SJSA1 (cell line): ENCODE results near the gene CRNKL1. TPM values are rescaled to one million over a fixed set of nuclear protein-coding genes. Genes with fewer than 3 reads are reported as not detected.
A peak's percentile ranks its signal among the peaks of the same experiment; 100 is the strongest.

Experiments used
- DNase-seq, 2 experiments: peaks; one replicate each; pipeline ENCODE4 v3.0.0-alpha.2; 2015 to 2020; ENCODE audit warnings: low spot score in 2 of 2, low read depth in 1 of 2
- H3K27ac ChIP-seq: fragments of 250-450 bp; sonication (Bioruptor Pico); 2 replicates; pipeline ENCODE4 v1.5.1; 2020; ENCODE audit warnings: mild to moderate bottlenecking, moderate library complexity
- H3K27me3 ChIP-seq: fragments of 250-450 bp; sonication (Bioruptor Pico); replicated peaks from 2 replicates; pipeline ENCODE4 v1.5.1; 2020; ENCODE audit warnings: mild to moderate bottlenecking, moderate library complexity
- H3K36me3 ChIP-seq: fragments of 250-450 bp; sonication (Bioruptor Pico); 2 replicates; pipeline ENCODE4 v1.5.1; 2020; ENCODE audit warnings: mild to moderate bottlenecking
- H3K4me1 ChIP-seq: fragments of 250-450 bp; sonication (Bioruptor Pico); replicated peaks from 2 replicates; pipeline ENCODE4 v1.6.1; 2021; ENCODE audit warnings: mild to moderate bottlenecking
- H3K4me3 ChIP-seq: fragments of 250-450 bp; sonication (Bioruptor Pico); 2 replicates; pipeline ENCODE4 v1.5.1; 2020; ENCODE audit warnings: mild to moderate bottlenecking
- H3K9me3 ChIP-seq: fragments of 250-450 bp; sonication (Bioruptor Pico); replicated peaks from 2 replicates; pipeline ENCODE4 v1.5.1; 2020; ENCODE audit warnings: mild to moderate bottlenecking
- total RNA-seq: library from RNA; depleted of rRNA; stranded (reverse); fragments of >200 nt; shearing (Covaris generic); gene quantifications from 2 replicates; pipeline ENCODE4 v1.2.3, GENCODE V29; 2014

CRNKL1 gene
- total RNA-seq, 1 experiment from 2014 or later: 30.4 TPM

- Histone ChIP-seq H3K36me3 (no peaks in the 10 kb centered on the region), H3K9me3 (no peaks in the 10 kb centered on the region), H3K4me3 (no peak overlapping the region), H3K27me3 (peaks cover 22% of the 10 kb centered on the region), H3K4me1 (no peaks in the 10 kb centered on the region), H3K27ac (no peak overlapping the region)
- DNase-seq: no peak
Measured at GRCh38 chr20:20078041-20078440, 25.8 kb upstream of the CRNKL1 start.

GRCh38 chr20:20076297-20077065 lies 24.2 kb upstream of the CRNKL1 start:
- no peak overlapping the region for H3K27ac ChIP-seq
- no peak for DNase-seq
- H3K4me3 ChIP-seq: no peak overlapping the region
- no peaks in the 10 kb centered on the region for H3K9me3 ChIP-seq
- H3K4me1 ChIP-seq: no peaks in the 10 kb centered on the region
- no peaks in the 10 kb centered on the region for H3K36me3 ChIP-seq
- peaks cover 23% of the 10 kb centered on the region for H3K27me3 ChIP-seq

GRCh38 chr20:20075032-20075431 lies 22.8 kb upstream of the CRNKL1 start:
- no peaks in the 10 kb centered on the region for H3K36me3 ChIP-seq
- peaks cover 20% of the 10 kb centered on the region for H3K27me3 ChIP-seq
- no peaks in the 10 kb centered on the region for H3K4me1 ChIP-seq
- H3K4me3 ChIP-seq: no peak overlapping the region
- no peak overlapping the region for H3K27ac ChIP-seq
- H3K9me3 ChIP-seq: no peaks in the 10 kb centered on the region
- no peak for DNase-seq

- H3K4me3 ChIP-seq: no peak overlapping the region
- H3K9me3 ChIP-seq: no peaks in the 10 kb centered on the region
- no peaks in the 10 kb centered on the region for H3K4me1 ChIP-seq
- peaks cover 13% of the 10 kb centered on the region for H3K27me3 ChIP-seq
- DNase-seq: no peak
- H3K27ac ChIP-seq: no peak overlapping the region
- H3K36me3 ChIP-seq: no peaks in the 10 kb centered on the region
Measured at GRCh38 chr20:20073801-20074371, 21.6 kb upstream of the CRNKL1 start.

- Histone ChIP-seq H3K27me3 (peaks cover 10% of the 10 kb centered on the region; the same call in 1 of the 2 replicates), H3K4me3 (no peak overlapping the region), H3K4me1 (no peaks in the 10 kb centered on the region), H3K27ac (no peak overlapping the region), H3K36me3 (no peaks in the 10 kb centered on the region), H3K9me3 (no peaks in the 10 kb centered on the region)
- DNase-seq: no peak
Measured at GRCh38 chr20:20070871-20071726, 18.8 kb upstream of the CRNKL1 start.

- Histone ChIP-seq H3K27me3 (peaks cover 26% of the 10 kb centered on the region), H3K4me1 (no peaks in the 10 kb centered on the region), H3K9me3 (no peaks in the 10 kb centered on the region), H3K4me3 (no peak overlapping the region), H3K36me3 (no peaks in the 10 kb centered on the region), H3K27ac (no peak overlapping the region)
- no peak for DNase-seq
Measured at GRCh38 chr20:20065361-20065760, 13.1 kb upstream of the CRNKL1 start.

- no peak for DNase-seq
- Histone ChIP-seq H3K27me3 (peaks cover 29% of the 10 kb centered on the region), H3K36me3 (no peaks in the 10 kb centered on the region), H3K27ac (no peak overlapping the region), H3K4me3 (no peak overlapping the region), H3K4me1 (no peaks in the 10 kb centered on the region), H3K9me3 (no peaks in the 10 kb centered on the region)
Measured at GRCh38 chr20:20063941-20064702, 11.9 kb upstream of the CRNKL1 start.

- H3K36me3 ChIP-seq: no peaks in the 10 kb centered on the region
- no peak overlapping the region for H3K4me3 ChIP-seq
- no peak for DNase-seq
- no peaks in the 10 kb centered on the region for H3K4me1 ChIP-seq
- peaks cover 29% of the 10 kb centered on the region for H3K27me3 ChIP-seq
- no peaks in the 10 kb centered on the region for H3K9me3 ChIP-seq
- H3K27ac ChIP-seq: no peak overlapping the region
Measured at GRCh38 chr20:20060234-20060998, 8.2 kb upstream of the CRNKL1 start.

- H3K36me3 ChIP-seq: peaks cover 38% of the 10 kb centered on the region
- no peaks in the 10 kb centered on the region for H3K9me3 ChIP-seq
- peak overlapping the region; percentile 47 for H3K27ac ChIP-seq
- DNase-seq: no peak
- H3K4me3 ChIP-seq: peak overlapping the region; percentile 75
- peaks cover 9% of the 10 kb centered on the region for H3K4me1 ChIP-seq
- no peaks in the 10 kb centered on the region for H3K27me3 ChIP-seq
Measured at GRCh38 chr20:20051767-20052073, 546 bp downstream of the CRNKL1 start.

- Histone ChIP-seq H3K9me3 (no peaks in the 10 kb centered on the region), H3K4me3 (no peak overlapping the region), H3K27ac (no peak overlapping the region), H3K4me1 (peaks cover 9% of the 10 kb centered on the region), H3K36me3 (peaks cover 95% of the 10 kb centered on the region), H3K27me3 (no peaks in the 10 kb centered on the region)
- DNase-seq: no peak
Measured at GRCh38 chr20:20039752-20040387, 12.4 kb downstream of the CRNKL1 start.

- H3K4me3 ChIP-seq: no peak overlapping the region
- peak overlapping the region; percentile 54 for H3K27ac ChIP-seq
- peaks cover 89% of the 10 kb centered on the region for H3K36me3 ChIP-seq
- H3K9me3 ChIP-seq: no peaks in the 10 kb centered on the region
- H3K27me3 ChIP-seq: no peaks in the 10 kb centered on the region
- no peak for DNase-seq
- peaks cover 9% of the 10 kb centered on the region for H3K4me1 ChIP-seq
Measured at GRCh38 chr20:20038586-20038985, 13.7 kb downstream of the CRNKL1 start.

- H3K27me3 ChIP-seq: no peaks in the 10 kb centered on the region
- H3K4me3 ChIP-seq: no peak overlapping the region
- H3K9me3 ChIP-seq: no peaks in the 10 kb centered on the region
- H3K36me3 ChIP-seq: peaks cover 89% of the 10 kb centered on the region
- peak overlapping the region; percentile 54 for H3K27ac ChIP-seq
- peak in 1 of 2 experiments; percentile 53 for DNase-seq
- peaks cover 9% of the 10 kb centered on the region for H3K4me1 ChIP-seq
Measured at GRCh38 chr20:20037960-20038359, 14.3 kb downstream of the CRNKL1 start.
